Colon (tissue), 2 donors: ENCODE measurements around the gene TNS3.

Source experiments
- FAIRE-seq: peaks from 2 replicates; lab custom pipeline; 2012; peaks lifted over from hg19 to GRCh38; lab: Jason Lieb, UNC
- donor health status: control.
- donor health status: control.

TNS3 gene

GRCh38 chr7:47424523-47424922 is 157.4 kb downstream of the TNS3 start:
- FAIRE-seq, result no peak

GRCh38 chr7:47423196-47423595 is 158.7 kb downstream of the TNS3 start:
- FAIRE-seq, result no peak

- FAIRE-seq, result no peak
These were observed 159.3 kb downstream of the TNS3 start for GRCh38 chr7:47422611-47423010.

GRCh38 chr7:47421456-47421855 is 160.5 kb downstream of the TNS3 start:
- no peak for FAIRE-seq

GRCh38 chr7:47420122-47420780 is 161.7 kb downstream of the TNS3 start:
- no peak for FAIRE-seq

GRCh38 chr7:47419471-47419870 is 162.4 kb downstream of the TNS3 start:
- FAIRE-seq, result no peak

GRCh38 chr7:47418601-47419309 is 163.2 kb downstream of the TNS3 start:
- FAIRE-seq, result no peak

- FAIRE-seq, result no peak
These were observed 165.1 kb downstream of the TNS3 start for GRCh38 chr7:47416492-47417480.

- FAIRE-seq, result no peak
These were observed 166.3 kb downstream of the TNS3 start for GRCh38 chr7:47415318-47416212.

- no peak for FAIRE-seq
These were observed 167.3 kb downstream of the TNS3 start for GRCh38 chr7:47414342-47415317.

- no peak for FAIRE-seq
These were observed 168.2 kb downstream of the TNS3 start for GRCh38 chr7:47413526-47414341.

GRCh38 chr7:47411901-47412300 is 170.0 kb downstream of the TNS3 start:
- no peak for FAIRE-seq

- FAIRE-seq, result no peak
These were observed 170.5 kb downstream of the TNS3 start for GRCh38 chr7:47411281-47411869.

GRCh38 chr7:47408675-47409074 is 173.2 kb downstream of the TNS3 start:
- FAIRE-seq, result no peak

GRCh38 chr7:47407821-47408674 is 173.9 kb downstream of the TNS3 start:
- FAIRE-seq, result no peak

GRCh38 chr7:47407136-47407535 is 174.8 kb downstream of the TNS3 start:
- no peak for FAIRE-seq

GRCh38 chr7:47406801-47407129 is 175.1 kb downstream of the TNS3 start:
- FAIRE-seq, result no peak
